Activated CD4-positive, alpha-beta T cell treated with anti-CD3 and anti-CD28 coated beads, Interleukin-10, Interleukin-2, amounts not matched to agents 100 ng/mL and 50 ng/mL, durations not matched to agents 16 hours and 8 hours (primary cell): ENCODE results near the gene MATN1.

Experiments used
- DNase-seq: peaks from one replicate; pipeline ENCODE4 v3.0.0-alpha.2; 2020

Gene MATN1

GRCh38 chr1:30757352-30758120 is 34.2 kb upstream of the MATN1 start, which contains the start of gene LAPTM5:
Gene LAPTM5 (minus strand): TSS chr1:30757774. CDS start chr1:30757745, 29 bp downstream.
- peak; percentile 73 for DNase-seq

GRCh38 chr1:30756545-30757351 is 33.4 kb upstream of the MATN1 start:
- DNase-seq, result peak; percentile 91

GRCh38 chr1:30756206-30756544 is 32.8 kb upstream of the MATN1 start:
- no peak for DNase-seq

- no peak for DNase-seq
Observed at GRCh38 chr1:30755746-30756145, 32.4 kb upstream of the MATN1 start.

- DNase-seq, result no peak
Observed at GRCh38 chr1:30755334-30755733, 31.9 kb upstream of the MATN1 start.

GRCh38 chr1:30754684-30755171 is 31.3 kb upstream of the MATN1 start:
- DNase-seq, result peak; percentile 64

- no peak for DNase-seq
Observed at GRCh38 chr1:30753660-30754123, 30.3 kb upstream of the MATN1 start.

GRCh38 chr1:30753118-30753517 is 29.7 kb upstream of the MATN1 start:
- DNase-seq, result no peak

- no peak for DNase-seq
Observed at GRCh38 chr1:30752651-30752908, 29.2 kb upstream of the MATN1 start.

GRCh38 chr1:30751830-30752650 is 28.7 kb upstream of the MATN1 start:
- DNase-seq, result no peak

GRCh38 chr1:30750731-30751291 is 27.4 kb upstream of the MATN1 start:
- DNase-seq, result no peak

- peak; percentile 76 for DNase-seq
Observed at GRCh38 chr1:30749691-30750583, 26.6 kb upstream of the MATN1 start.

GRCh38 chr1:30748699-30749401 is 25.5 kb upstream of the MATN1 start:
- DNase-seq, result peak; percentile 51

GRCh38 chr1:30748098-30748698 is 24.8 kb upstream of the MATN1 start:
- no peak for DNase-seq

GRCh38 chr1:30747033-30748008 is 23.9 kb upstream of the MATN1 start:
- DNase-seq, result no peak

GRCh38 chr1:30746212-30747032 is 23.0 kb upstream of the MATN1 start:
- no peak for DNase-seq

GRCh38 chr1:30745834-30746208 is 22.4 kb upstream of the MATN1 start:
- peak; percentile 35 for DNase-seq

GRCh38 chr1:30745156-30745833 is 21.9 kb upstream of the MATN1 start:
- DNase-seq, result no peak
